Stimulated activated CD8-positive, alpha-beta memory T cell treated with anti-CD3 and anti-CD28 coated beads, Interleukin-12 subunit alpha, Interleukin-12 subunit beta, amount 100 ng/mL, for 1 hour (primary cell): ENCODE measurements around the gene NCOR2.

Experiments
- DNase-seq: peaks from one replicate; pipeline ENCODE4 v3.0.0-alpha.2; 2020; ENCODE audit warnings: low read depth

NCOR2 gene

DNA sequence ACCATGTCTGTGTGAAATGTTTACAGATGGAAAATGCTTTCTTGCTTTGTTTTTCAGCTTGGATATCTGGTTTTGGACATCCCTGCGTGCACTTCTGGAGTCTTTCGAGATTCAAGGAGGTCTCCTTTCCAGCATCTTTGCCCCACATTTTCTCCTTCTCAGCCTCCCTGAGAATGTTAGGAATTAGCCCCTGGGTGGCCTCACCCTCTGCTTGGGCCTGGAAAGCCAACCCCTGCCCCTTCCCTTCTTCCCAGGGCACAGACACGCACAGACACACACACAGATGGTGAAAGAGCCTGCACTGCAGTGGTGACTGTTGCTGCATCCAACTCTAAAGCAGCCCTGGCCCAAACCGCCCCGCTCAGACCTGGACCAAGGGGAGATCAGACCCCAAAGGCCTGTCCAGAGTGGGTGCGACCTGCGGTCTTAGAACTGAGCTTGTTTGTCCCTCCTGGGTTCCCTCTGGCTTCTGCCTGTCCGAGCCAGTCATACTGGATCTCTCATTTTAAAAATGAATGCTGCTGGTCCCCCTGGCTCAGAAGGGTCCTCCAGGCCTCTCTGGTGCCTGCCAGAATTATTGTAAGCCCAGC, 8.7 kb upstream of the NCOR2 start:
- DNase-seq: no peak

DNA sequence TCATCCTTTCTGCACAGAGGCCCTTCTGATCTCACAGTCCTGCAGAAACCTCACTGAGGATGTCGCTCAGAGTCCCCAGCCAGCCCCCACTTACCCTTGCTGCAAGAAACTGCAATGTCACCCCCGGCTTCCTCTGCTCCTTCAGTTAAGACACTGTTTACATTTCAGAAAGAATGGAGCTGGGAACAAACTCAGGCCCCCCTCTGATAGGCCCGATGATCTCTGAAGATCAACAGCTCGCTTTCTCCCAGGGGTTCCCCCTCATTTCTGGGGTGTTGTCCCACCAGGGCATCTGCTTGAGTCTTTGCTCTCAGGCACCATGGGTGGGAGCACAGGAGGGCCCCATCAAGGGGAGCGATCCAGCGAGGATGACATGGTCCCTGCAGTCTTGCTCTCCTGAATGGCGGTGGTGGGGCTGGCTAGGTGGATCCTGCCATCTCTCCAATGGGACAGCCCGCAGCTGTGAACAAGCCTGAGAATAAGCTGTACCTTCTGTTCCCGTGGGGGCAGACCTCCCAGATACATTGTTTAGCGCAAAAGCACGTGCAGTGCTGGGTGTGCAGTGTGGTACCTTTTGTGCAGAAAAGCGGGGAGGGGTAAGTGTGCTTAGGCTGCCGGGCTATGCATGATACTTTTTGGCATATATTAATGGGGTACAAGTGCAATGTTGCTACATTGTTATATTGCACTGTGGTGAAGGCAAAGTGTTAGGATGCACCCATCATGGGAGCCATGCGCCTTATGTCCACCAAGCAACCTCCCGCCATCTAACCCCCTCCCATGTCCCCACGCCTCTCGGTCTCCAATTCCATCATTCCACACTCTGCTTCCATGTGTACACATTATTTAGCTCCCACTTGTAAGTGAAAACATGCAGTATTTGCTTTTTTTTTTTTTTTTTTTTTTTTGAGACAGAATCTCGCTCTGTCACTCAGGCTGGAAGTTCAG, 6.7 kb upstream of the NCOR2 start:
- no peak for DNase-seq

DNA sequence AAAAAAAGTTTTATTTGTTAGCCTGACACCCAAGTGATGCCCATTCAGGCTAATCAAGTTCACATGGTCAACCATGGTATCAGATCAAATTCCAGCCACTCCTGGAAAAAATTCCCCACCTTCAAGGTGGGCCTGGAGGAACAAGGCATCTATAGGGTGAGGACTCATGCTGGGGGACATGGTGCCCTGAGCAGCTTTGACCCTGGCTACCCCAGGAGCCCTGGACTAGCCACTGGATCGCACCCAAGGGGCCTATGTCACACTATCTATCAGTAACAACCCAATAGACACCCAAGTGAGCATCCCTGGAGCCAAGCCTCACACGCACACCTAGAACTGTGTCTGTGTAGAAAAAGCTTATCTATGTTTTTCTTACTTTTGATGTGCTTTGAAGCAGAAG, 4.1 kb upstream of the NCOR2 start:
- DNase-seq: no peak

DNA sequence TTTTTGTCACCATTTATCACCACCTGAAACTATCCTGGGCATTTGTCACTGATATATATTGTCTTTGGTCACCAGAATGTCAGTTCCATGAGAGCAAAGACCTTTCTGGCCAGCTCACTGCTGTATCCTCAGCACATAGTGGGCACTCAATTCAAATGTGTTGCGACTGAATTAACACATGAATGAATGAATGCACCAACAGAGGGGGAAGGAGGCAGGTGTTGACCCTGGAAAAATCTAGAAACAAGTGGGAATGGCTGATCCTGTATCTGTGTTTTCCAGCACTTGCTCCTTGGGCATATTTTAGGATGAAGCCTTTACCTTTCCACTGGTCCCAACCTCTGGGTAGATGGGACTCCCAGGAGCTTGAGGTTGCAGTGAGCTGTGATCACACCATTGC, 3.4 kb upstream of the NCOR2 start:
- DNase-seq: no peak

DNA sequence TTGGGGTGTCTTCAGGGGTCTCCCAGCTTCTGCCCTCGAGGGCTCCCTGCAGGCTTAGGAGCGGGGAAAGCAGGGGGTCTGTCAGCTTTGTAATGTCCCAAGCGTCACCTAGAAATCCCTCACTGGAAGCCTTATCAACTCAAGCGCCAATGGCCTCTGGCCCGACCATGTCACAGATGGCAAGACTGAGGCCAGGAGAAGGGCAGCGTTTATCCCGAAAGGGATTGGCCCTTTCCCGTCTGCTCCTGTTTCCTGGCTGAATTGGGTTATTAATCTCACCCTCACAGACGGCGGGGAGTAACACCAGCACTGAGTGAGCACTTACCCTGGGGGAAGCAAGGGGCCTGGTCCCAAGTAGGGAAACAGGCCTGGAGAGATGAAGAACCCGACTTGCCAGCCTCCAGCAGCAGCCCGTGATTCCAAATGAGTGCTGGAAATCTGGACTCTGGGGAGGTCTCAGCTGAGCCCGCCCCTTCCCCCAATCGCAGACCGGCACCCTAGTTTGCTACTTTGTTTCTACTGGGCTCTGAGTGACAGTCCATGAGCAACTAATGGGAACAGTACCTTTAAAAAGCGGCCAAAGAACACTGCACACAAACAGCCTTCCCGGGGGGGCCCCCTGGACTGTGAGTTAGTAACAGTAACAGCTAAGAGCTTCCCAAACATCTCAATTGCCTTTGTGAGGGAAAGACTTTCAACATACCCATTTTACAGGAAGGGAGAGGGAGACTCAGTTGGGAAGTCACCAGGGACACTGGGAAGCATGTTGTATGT, 2.1 kb upstream of the NCOR2 start:
- no peak for DNase-seq

DNA sequence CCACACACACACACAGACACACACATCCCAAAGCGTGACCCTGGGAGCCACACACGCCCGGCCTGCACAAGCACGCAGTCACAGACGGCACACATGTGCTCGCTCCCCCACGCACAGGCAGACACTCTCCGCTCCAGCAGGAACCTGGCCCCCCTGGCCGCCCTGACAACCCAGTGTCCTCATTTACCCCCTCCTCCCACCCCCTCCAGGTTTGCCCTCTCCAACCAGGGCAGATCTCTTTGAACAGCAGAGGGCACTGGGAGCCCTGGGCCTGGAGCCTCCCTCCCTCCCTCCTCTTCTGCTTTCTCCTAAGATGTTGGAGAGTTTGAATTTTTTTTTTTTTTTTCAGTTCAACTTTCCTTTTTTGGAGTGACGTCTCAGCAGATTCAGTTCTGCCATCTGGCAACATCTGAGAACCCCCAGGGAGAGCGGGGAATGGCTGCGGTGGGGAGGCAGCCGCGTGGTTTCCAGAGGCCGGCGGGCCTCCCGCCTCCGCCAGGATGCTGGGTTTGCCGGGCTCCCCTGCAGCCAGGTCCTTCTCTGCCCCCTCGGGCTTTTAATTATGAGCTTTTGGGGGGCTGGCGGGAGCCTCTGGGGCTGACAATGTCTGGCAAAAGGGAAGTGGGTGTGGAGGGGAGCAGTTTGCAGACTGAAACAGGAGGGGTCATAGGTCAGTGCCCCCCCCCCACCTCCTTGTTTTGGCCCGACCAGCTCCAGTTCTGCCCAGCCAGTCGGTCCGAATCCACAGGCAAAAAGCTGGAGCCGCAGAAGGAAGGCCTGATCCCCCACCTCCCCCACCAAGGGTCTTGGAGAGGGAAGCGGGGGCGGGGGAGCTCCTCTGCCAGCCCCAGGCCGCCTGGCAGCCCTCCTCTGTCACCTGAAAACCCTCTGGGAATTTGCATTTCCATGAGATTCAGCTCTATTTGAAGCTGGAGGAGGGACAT, 1.3 kb upstream of the NCOR2 start:
- no peak for DNase-seq

DNA sequence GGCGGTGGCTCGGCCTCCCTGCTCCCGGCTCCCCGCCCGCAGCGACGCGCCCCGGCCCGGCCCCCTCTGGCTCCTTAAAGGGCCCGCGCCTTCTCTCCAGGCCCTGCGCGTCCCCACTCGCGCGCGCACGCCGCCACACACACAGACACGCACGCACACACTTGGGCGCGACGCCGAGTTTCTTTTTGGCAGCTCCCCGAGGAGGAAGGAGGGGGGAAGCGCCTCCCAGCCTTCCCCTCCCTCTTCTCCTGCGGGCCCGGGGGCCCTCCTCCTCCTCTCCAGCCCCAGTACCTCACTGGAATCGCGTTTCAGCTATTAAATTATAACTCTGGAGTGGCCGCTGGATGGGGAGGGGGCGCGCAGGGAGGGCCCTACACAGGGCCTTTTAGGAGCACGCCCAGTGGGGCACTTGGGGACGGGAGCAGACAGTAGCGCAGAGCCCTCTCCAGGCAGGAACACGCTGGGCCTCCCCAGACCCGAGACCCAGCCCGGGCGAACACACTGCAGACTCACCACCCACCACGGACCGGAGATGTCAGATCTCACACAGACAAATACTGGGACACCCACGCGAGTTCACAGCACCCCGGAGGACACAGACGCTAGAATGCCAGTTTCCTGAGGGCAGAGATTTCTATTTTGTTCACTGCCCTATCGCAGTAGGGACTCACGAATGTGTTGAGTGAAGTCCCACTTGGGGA, 411 bp upstream of the NCOR2 start:
- DNase-seq: peak; percentile 60

DNA sequence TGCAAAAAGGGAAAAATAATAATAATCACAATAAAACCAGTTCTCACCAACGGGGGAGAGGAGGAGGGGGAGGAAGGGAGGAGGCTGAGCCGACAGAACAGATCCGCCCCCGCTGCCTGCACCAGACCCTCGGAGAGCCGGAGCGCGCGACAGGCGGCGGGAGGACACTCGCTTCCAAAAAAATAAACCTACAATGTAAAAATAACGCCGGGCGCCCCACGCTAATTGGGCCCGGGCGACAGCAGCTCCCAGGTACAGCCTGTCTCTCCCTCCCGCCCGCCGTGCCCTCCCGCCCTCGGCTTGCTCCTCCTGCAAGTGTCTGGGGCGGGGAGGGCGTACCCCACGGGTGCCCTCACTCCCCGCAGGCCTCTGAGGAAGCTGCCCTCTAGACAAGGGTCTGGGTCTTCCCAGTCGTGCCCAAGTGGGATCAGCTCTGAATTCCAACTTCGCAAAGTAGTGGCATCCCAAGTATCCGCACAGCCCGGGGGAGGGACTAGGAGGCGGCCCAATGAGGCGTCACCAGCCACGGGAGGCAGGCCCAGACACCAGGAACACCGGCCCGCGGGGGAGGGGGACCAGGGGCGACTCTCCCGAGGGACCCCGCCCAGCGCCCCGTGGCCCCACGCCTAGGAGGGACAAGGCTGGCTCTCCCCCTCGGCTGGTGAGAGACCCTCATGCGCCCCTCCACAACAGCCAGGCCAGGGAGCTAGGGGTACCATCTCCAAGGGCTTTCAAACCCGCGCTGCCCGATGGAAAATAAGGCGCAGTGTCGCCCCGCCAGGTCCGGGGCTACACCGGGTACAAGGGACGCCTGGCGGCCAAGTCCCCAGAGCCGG, 1.0 kb downstream of the NCOR2 start:
- DNase-seq: peak; percentile 52

DNA sequence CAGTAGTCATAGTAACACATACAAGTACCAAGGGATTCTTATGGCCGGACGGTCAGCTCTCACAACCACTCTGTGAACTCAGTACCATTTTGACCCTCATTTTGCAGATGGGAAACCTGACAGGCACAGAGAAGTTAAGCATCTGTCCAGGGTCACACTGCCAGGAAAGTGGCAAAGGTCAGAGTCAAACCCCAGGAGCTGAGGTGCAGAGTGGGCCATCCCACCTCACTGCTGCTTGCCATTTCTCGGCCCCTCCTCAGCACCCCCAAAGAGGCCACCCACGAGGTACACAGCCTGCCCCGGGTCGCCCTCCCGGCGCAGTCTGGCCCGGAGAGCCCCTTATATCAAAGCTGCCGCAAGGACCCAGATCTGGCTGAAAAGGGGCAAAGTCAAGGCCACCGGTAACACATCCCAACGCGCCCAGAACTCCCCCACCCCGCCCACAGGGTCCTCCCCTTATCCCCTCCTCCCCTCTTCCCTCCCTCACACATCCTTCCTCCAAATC, 1.7 kb downstream of the NCOR2 start:
- no peak for DNase-seq

DNA sequence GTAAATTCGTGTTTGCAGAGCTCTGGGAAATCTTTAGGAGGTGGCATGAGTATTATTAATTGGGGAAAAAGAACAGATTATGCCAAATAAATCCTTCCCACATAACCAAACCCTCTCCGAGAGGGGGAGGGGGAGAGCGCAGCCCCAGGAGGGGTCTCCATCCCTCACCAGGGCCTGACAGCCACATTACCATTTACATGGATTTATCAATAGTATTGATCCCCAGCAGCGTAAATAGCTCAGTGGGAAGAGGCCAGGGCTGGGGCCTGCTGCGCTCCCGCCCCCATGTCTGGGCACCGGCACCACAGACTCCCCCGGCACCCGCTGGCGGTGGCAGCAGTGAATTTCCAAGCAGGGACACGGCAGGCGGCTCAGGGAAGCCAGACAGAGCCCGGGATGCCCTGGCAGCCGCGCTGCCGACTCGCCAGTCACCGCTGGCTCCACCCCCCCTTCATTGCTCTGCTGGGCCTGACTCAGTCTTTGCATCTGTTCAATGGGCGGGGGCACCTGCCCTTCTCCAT, 2.4 kb downstream of the NCOR2 start:
- DNase-seq: no peak

DNA sequence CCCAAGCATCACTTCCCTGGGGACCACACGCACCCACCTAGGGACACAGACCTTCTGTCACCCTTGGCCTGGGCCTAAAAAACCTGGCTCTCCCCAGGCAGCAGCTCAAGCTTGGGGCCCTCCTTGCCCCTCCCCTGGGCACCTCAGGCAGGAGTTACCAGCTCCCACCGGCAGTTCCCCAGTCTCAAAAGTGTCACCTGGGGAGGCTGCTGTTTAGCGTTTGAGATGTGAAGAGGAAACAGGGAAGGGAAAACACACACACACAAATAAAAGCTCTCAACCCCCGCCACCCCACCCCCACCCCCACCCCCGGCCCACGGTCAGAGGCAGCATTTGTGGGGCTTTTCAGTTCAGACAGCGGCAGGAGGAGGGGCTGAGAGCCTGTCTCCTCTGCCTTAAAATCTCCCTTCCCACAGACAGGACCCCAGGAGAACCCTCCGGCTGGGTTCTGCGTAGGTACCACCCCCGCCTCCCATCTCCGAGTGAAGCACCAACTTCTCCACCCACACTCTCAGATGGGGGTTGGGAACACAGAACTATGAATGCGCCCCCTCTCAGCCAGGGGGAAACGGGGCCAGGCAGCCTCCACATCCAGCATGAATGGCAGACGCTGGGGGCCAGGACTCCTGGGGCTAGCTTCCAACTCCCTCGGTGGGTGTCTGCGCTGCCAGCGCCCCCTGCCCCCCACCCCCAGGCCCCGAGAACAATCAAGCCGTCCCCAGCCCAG, 3.0 kb downstream of the NCOR2 start:
- DNase-seq: no peak

DNA sequence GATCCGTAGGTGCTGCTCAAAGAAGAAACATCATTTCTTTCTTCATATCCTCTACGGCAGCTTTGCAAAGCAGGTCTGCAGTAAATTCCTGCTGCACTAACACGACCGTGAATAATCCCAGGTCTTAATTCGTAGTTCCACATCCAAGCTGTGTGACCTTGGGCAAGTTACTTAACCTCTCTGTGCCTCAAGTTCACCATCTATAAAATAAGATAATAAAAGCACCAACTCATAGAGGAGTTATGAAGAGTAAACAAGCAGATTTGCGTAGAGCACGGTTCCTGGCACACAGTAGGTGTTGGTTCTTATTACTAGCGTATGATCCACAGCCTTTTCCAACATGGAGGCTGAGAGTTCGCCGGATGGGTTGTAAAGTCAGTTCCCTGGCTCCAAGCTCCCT, 3.6 kb downstream of the NCOR2 start:
- DNase-seq: no peak

DNA sequence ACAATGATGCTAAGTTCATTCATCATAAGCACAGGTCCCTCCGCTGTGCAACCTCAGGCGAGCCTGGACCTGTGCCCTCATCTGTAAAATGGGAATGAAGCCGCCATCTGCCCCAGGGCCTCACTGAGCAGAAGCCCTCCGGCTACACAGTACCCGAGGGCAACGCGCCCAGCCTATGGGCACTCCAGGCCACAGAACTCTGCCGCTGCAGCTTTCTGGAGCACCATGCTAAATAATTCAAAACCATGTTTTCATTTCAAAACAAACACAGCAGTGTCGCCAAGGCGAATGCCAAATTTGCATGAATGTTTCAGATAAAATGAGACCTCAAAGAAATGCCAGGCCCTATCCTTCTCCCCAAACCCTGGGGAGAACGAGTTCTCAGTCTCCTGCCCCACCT, 4.0 kb downstream of the NCOR2 start:
- no peak for DNase-seq

DNA sequence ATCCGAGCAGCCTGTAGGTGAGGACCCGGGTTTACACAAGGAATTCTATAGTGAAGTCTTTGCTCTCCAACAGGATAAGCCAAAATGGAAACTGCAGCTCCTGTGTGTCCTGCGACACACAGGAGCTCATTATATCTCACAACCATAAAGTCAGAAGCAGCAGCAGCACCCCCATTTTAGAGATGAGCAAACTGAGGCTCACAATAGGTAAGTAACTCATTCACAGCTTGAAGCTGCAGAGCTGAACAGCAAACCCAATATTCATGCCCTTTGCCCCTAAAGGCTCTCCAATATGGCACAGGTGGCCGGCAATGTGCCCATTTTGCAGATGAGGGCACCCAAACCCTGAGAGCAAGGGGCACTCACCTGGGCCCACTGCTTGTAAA, 4.6 kb downstream of the NCOR2 start:
- DNase-seq: no peak

DNA sequence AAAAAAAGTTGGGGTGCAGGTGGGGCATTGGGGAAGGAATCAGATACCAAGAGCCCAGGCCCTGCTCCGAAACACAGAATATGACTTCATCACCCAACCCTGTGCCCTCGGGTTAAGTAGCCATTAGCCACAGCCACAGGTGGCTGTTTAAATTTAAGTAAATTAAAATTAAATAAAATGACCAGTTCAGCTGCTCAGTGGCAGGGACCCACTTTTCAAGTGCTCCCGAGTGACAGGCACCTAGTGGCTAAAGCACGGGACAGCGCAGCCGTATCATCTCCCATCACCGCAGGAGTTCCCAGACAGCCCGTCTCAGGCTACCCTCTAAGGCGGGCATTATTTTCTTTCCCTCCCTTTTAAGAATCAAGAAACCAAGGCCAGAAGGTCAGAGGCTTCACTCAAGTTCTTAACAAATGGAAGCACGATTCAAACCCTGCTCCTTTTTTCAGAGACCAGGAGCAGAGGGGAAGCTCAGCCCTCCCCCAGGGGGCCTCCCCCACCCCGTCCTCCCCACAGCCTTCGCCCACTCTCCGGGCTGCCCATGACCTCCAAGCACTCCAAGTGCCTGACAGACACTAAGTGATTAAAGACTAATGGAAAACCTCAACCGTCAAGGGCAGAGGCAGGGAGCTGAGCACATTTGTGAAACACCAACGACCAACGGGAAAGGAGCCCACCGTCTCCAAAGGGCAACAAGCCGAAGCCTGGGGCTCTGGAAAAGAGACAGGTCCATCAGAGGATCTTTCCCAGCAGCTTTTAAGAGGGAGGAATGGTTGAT, 5.2 kb downstream of the NCOR2 start:
- no peak for DNase-seq

DNA sequence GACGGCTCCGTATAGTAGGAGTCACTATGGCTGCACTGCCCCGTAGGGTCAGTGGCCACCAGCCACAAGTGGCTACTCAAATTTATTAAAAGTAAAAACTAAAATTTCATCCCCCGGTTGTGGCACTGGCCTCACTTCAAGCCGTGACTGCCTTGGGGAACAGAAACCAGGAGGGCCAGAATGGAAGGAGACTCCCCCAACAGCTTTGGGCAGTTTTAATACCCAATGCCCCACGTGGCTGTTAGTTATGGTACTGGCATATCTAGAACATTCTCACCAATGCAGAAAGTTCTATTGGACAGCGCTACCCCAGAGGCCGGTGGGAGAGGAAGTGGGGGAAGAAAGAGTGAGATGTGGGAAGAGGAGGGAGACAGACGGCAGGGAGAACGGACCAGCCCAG, 6.2 kb downstream of the NCOR2 start:
- no peak for DNase-seq

DNA sequence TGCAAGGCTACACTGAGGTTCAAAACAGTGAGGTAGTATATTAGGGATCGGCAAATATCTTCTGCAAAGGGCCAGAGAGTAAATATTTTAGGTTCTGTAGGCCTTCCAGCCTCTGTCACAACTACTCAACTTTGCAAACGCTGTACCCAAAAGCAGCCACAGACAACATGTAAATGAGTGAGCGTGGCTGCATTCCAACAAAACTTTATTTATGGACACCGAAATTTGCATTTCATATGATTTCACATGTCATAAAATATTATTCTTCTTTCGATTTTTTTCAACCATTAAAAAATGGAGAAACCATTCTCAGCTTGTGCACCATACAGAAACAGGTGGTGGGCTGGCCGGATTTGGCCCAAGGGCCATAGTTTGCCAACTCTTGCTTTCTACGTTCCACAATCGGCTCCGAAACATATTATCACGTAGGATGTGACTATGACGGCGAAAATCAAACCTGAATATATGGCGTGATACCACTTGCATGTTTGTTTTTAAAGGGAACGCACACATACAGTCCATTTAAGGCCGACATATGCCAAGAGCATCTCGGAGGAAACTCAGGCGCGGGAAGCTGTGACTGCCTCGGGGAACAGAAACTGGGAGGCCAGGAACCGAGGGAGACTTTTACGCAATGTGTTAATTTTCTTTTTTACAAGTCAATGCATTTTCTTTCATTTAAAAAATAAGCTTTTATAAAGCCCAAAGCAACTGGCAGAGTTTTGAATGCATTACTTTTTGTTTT, 7.1 kb downstream of the NCOR2 start:
- DNase-seq: no peak
